HAP-1 (cell line): Measurements from ENCODE around the gene HCFC1R1.
A peak's percentile ranks its signal among the peaks of the same experiment; 100 is the strongest.

ENCODE experiments used
- DNase-seq, 2 experiments: peaks; one replicate each; pipeline ENCODE4 v3.0.0-alpha.2; 2016 to 2020; ENCODE audit warnings: low spot score in 2 of 2
- H3K27me3 ChIP-seq: fragments of 250-450 bp; sonication (Bioruptor Pico); 2 replicates; pipeline ENCODE4 v1.5.1; 2020; ENCODE audit warnings: low read depth, mild to moderate bottlenecking, moderate library complexity
- H3K36me3 ChIP-seq: fragments of 250-450 bp; sonication (Bioruptor Pico); replicated peaks from 2 replicates; pipeline ENCODE4 v1.5.1; 2020; ENCODE audit warnings: mild to moderate bottlenecking
- H3K4me1 ChIP-seq: fragments of 250-450 bp; sonication (Bioruptor Pico); 2 replicates; pipeline ENCODE4 v1.5.1; 2020; ENCODE audit warnings: mild to moderate bottlenecking
- H3K4me3 ChIP-seq: fragments of 250-450 bp; sonication (Bioruptor Pico); 2 replicates; pipeline ENCODE4 v1.5.1; 2020; ENCODE audit warnings: mild to moderate bottlenecking, moderate library complexity
- H3K9me3 ChIP-seq: fragments of 250-450 bp; sonication (Bioruptor Pico); 2 replicates; pipeline ENCODE4 v1.5.1; 2020; ENCODE audit warnings: mild to moderate bottlenecking, moderate library complexity
- in situ Hi-C: fragments of 300-500 bp; cut with MboI; formaldehyde crosslinking; loops from 3 replicates; pipeline ENCODE4 v1.14.3; 2020; ENCODE audit warnings: low sequenced_read_pairs, inconsistent platforms, mixed read lengths

The HCFC1R1 gene

GRCh38 chr16:3003582-3004270 is 20.0 kb downstream of the HCFC1R1 start:
- in situ Hi-C loops: no loop called here
- Histone ChIP-seq H3K4me1 (peaks cover 18% of the 10 kb centered on the region), H3K4me3 (peak overlapping the region; percentile 12), H3K9me3 (no peaks in the 10 kb centered on the region), H3K36me3 (no peaks in the 10 kb centered on the region), H3K27me3 (no peaks in the 10 kb centered on the region)
- peak; percentile 97 to 98 for DNase-seq

DNA sequence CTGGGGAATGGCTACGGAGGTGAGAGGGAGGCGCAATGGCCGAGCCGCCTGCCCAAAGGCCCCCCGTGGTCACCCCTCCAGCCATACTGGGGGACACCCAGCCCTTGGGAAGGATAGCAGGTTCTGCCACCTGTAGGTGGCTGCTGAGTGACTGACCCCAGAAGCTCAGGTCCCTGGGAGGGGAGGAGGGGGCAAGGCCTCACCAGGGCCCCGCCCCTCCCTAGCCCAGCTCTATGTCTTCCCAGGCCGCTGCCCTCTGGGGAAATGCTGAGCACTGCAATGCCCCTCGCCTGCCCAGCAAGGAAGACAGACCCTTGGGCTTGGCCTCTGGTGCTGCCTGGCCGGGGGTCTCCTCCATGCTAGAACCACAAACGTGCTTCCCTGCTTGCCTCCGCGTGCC is 22.4 kb downstream of the HCFC1R1 start:
- Histone ChIP-seq H3K27me3 (peaks cover 3% of the 10 kb centered on the region; the same call in 1 of the 2 replicates), H3K36me3 (no peaks in the 10 kb centered on the region), H3K9me3 (no peaks in the 10 kb centered on the region), H3K4me3 (no peak overlapping the region), H3K4me1 (peaks cover 4% of the 10 kb centered on the region)
- no peak for DNase-seq
- in situ Hi-C loops: no loop called here

DNA sequence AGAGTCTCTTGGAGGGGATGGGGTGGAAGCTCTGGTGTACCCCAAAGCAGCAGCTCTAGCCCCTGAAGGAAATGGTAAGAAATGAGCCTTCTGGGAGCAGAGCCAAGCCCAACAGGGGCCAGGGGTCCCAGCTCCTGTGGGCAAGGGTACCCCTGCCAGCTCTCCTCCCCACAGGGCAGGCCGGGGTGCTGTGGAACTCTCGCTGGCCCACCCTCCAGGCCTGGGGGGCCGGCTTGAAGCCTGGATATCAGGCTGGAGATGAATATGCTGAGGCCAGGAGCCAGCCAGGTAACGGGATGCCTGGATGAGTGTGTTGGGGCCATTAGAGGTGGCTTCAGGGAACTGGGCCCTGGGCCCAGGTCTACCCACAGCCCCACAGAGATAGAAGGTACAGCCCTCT is 23.2 kb downstream of the HCFC1R1 start:
- in situ Hi-C loops: no loop called here
- DNase-seq: no peak
- Histone ChIP-seq H3K27me3 (peaks cover 3% of the 10 kb centered on the region; the same call in 1 of the 2 replicates), H3K36me3 (no peaks in the 10 kb centered on the region), H3K9me3 (no peaks in the 10 kb centered on the region), H3K4me3 (no peak overlapping the region), H3K4me1 (peaks cover 4% of the 10 kb centered on the region)

- in situ Hi-C loops: no loop called here
- peaks cover 3% of the 10 kb centered on the region; the same call in 1 of the 2 replicates for H3K27me3 ChIP-seq
- no peak overlapping the region for H3K4me3 ChIP-seq
- peaks cover 2% of the 10 kb centered on the region for H3K4me1 ChIP-seq
- DNase-seq: no peak
- H3K36me3 ChIP-seq: no peaks in the 10 kb centered on the region
- H3K9me3 ChIP-seq: no peaks in the 10 kb centered on the region
Measured at GRCh38 chr16:2999929-3000328, 23.8 kb downstream of the HCFC1R1 start.

GRCh38 chr16:2996298-2996697 is 27.4 kb downstream of the HCFC1R1 start:
- Histone ChIP-seq H3K36me3 (no peaks in the 10 kb centered on the region), H3K4me1 (no peaks in the 10 kb centered on the region), H3K4me3 (no peak overlapping the region), H3K9me3 (no peaks in the 10 kb centered on the region), H3K27me3 (peaks cover 3% of the 10 kb centered on the region; the same call in 1 of the 2 replicates)
- in situ Hi-C loops: no loop called here
- DNase-seq: no peak

DNA sequence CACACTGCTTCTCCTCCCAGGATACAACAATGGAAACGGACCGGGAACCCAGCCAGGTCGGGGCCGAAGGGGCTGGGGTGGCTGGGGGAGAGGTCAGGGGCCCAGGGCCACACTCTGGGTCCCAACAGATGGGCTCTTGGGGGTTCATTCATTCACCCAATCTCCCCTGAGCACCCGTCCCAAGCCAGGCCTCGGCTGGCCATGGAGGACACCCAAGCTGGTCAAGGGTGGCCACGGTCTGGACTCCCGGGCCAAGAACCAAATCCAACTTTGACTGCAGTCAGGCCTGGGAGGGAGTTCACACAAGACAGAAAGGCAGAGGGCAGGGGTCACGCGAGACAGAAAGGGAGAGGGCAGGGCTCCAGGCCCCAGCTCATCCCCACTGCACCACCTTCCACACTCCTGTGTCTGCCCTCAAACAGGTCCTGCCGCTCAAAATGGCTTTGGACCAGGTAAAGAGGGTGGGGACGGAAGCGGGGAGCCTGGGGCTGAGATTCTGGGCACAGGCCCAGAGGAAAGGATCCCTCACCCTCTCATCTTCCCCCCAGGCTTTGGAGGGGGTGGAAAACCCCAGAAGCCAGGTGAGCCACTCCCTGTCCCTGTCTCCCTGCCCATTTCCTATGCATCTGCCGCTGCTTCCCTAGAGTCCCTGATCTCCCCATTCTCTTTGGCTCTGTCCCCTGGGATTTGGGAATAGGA is 31.2 kb downstream of the HCFC1R1 start:
- no peak overlapping the region for H3K4me3 ChIP-seq
- H3K4me1 ChIP-seq: no peaks in the 10 kb centered on the region
- H3K9me3 ChIP-seq: no peaks in the 10 kb centered on the region
- in situ Hi-C loops: no loop called here
- no peak for DNase-seq
- H3K27me3 ChIP-seq: peaks cover 3% of the 10 kb centered on the region; the same call in 1 of the 2 replicates
- H3K36me3 ChIP-seq: no peaks in the 10 kb centered on the region

DNA sequence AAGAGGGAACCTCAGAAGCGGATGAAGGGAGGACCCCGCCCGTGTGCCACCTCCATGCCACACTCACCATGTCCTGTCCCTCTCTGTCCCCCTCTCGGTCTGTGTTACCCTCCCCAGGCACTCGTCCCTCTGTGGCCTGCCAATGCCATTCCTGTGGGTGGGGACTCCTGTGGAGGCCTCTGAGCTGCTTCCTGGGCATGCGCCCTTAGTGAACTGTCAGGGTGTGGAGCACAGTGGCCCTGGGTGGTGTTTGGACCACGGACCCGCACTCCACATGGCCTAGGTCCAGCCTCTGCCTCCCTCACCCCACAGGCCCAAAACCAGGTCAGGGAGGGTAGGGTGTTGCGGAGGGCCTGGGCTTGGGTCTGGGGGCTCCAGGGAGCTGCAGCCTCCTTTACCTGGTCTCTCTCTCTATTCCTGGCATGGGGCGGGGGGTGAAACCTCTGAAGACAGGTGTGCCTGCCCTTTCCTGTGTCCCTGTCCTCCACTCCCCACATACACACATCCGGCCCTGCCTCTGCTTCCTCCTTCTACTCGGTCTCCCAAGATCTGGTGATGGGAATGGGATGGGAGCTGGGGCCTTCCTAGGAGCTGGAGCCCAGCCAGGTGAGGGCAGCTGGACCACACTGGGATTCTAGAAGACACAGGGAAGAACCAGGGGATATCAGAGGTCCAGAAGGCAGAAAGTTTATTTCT is 32.0 kb downstream of the HCFC1R1 start:
- in situ Hi-C loops: no loop called here
- H3K36me3 ChIP-seq: no peaks in the 10 kb centered on the region
- DNase-seq: no peak
- H3K9me3 ChIP-seq: no peaks in the 10 kb centered on the region
- H3K27me3 ChIP-seq: peaks cover 3% of the 10 kb centered on the region; the same call in 1 of the 2 replicates
- H3K4me3 ChIP-seq: no peak overlapping the region
- H3K4me1 ChIP-seq: no peaks in the 10 kb centered on the region

- no peak overlapping the region for H3K4me3 ChIP-seq
- H3K9me3 ChIP-seq: no peaks in the 10 kb centered on the region
- in situ Hi-C loops: no loop called here
- no peaks in the 10 kb centered on the region for H3K4me1 ChIP-seq
- H3K27me3 ChIP-seq: peaks cover 3% of the 10 kb centered on the region; the same call in 1 of the 2 replicates
- H3K36me3 ChIP-seq: no peaks in the 10 kb centered on the region
- no peak for DNase-seq
Measured at GRCh38 chr16:2990891-2991290, 32.9 kb downstream of the HCFC1R1 start.

DNA sequence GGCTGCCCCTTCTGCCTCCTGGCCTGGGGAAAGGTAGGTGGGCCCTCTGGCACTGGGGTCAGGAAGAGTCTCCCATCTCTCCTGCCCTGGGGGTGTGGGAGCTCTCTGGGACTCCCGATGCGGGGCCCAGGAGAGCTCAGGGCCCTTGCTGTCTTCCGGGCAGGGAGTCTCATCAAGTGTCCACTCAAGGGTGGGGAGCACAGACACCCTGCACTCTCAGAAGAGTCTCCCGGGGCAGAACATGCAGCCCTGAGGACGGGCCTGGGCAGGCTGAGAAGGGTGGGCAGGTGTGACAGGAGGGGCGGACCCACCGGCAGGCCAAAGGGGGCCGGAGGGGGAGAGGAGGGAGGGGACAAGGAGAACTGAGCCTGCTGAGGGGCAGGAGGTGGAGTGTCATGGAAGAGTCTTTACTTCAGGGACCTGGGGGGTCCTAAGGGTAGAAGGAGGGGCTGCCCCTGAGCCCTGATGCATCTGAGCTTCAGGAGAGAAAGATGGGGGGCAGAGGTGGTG is 35.1 kb downstream of the HCFC1R1 start:
- Histone ChIP-seq H3K27me3 (peaks cover 3% of the 10 kb centered on the region; the same call in 1 of the 2 replicates), H3K4me1 (peaks cover 4% of the 10 kb centered on the region), H3K9me3 (no peaks in the 10 kb centered on the region), H3K4me3 (no peak overlapping the region), H3K36me3 (no peaks in the 10 kb centered on the region)
- no peak for DNase-seq
- in situ Hi-C loops: no loop called here

DNA sequence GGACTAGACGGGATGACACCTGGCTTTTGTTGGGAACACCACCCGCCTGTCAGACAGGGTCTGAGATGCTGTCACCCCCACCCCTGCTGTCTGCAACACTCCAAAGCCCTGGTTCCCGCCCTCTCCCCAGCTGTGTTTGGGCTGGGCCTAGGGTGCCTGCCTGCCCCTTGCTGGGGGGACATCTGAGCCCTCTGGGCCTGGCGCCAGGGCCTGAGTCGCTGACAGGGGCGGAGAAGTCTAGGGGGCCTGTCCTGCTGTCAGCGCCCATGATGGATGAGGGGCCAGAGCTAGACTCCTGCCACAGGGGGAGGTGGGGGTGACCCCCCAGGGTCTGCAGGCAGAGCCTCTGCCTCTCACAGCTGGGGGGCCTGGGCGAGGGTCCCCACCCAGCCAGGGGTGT is 35.9 kb downstream of the HCFC1R1 start:
- no peak overlapping the region for H3K4me3 ChIP-seq
- DNase-seq: no peak
- peaks cover 7% of the 10 kb centered on the region for H3K4me1 ChIP-seq
- H3K36me3 ChIP-seq: no peaks in the 10 kb centered on the region
- in situ Hi-C loops: no loop called here
- peaks cover 3% of the 10 kb centered on the region; the same call in 1 of the 2 replicates for H3K27me3 ChIP-seq
- no peaks in the 10 kb centered on the region for H3K9me3 ChIP-seq

GRCh38 chr16:2987286-2987685 is 36.5 kb downstream of the HCFC1R1 start:
- Histone ChIP-seq H3K36me3 (no peaks in the 10 kb centered on the region), H3K9me3 (no peaks in the 10 kb centered on the region), H3K4me3 (no peak overlapping the region), H3K27me3 (peaks cover 3% of the 10 kb centered on the region; the same call in 1 of the 2 replicates), H3K4me1 (peaks cover 7% of the 10 kb centered on the region)
- DNase-seq: no peak
- in situ Hi-C loops: no loop called here

GRCh38 chr16:2986623-2987188 is 37.0 kb downstream of the HCFC1R1 start:
- in situ Hi-C loops: no loop called here
- no peaks in the 10 kb centered on the region for H3K9me3 ChIP-seq
- H3K27me3 ChIP-seq: peaks cover 3% of the 10 kb centered on the region; the same call in 1 of the 2 replicates
- no peaks in the 10 kb centered on the region for H3K36me3 ChIP-seq
- H3K4me1 ChIP-seq: peaks cover 9% of the 10 kb centered on the region
- no peak for DNase-seq
- H3K4me3 ChIP-seq: no peak overlapping the region

DNA sequence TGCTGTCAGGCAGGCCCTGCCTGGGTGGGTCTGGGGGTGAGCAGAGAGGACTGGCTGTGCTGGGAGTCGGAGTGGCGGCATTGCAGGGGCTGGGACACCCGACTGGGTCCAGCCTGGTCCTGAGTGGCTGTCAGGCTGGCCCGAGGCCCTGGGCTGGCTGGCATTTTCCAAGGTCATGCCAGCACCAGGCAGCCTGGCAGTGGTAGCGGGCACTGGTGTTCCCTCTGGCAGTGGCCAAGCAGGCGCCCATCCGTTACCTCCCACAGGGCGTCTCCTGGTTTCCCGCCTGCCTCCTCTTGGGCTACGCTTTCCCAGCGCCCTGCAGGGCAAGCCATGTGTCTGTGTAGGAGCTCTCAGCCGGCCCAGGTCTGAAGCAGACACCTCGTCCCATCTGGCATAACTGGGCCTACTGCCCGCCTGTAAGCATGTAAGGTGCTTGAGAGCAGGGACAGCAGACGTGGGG is 37.8 kb downstream of the HCFC1R1 start:
- Histone ChIP-seq H3K4me3 (no peak overlapping the region), H3K36me3 (no peaks in the 10 kb centered on the region), H3K9me3 (no peaks in the 10 kb centered on the region), H3K27me3 (peaks cover 3% of the 10 kb centered on the region; the same call in 1 of the 2 replicates), H3K4me1 (peaks cover 17% of the 10 kb centered on the region)
- in situ Hi-C loops: no loop called here
- DNase-seq: no peak
